DND-41 (cell line): ENCODE data around the gene FFAR4.

ENCODE experiments used
- ATAC-seq: fragments of 200-7000 bp; cut with Tn5 transposase; 3 replicates; pipeline ENCODE4 v1.9.1; 2021; ENCODE audit warnings: low read depth; ENCODE audit not compliant: insufficient read depth
- DNase-seq: peaks from one replicate; pipeline ENCODE4 v3.0.0-alpha.2; 2020
- H2AFZ ChIP-seq: 2 replicates; pipeline ENCODE4 v1.6.0; 2012; ENCODE audit warnings: low read depth, low read length
- H3K27ac ChIP-seq: 2 replicates; pipeline ENCODE4 v1.5.1; 2012; ENCODE audit warnings: low read length, inconsistent platforms
- H3K27me3 ChIP-seq: fragments of 200-600 bp; sonication (generic); 2 replicates; pipeline ENCODE4 v1.6.0; 2012; ENCODE audit warnings: low read length, mild to moderate bottlenecking, inconsistent platforms; ENCODE audit not compliant: insufficient read depth, poor library complexity
- H3K36me3 ChIP-seq: 2 replicates; pipeline ENCODE4 v1.5.1; 2012; ENCODE audit warnings: low read length, inconsistent platforms; ENCODE audit not compliant: insufficient read depth
- H3K4me1 ChIP-seq: 2 replicates; pipeline ENCODE4 v1.5.1; 2012; ENCODE audit warnings: mild to moderate bottlenecking, low read length; ENCODE audit not compliant: insufficient read depth
- H3K4me2 ChIP-seq: 2 replicates; pipeline ENCODE4 v1.6.0; 2012; ENCODE audit warnings: mild to moderate bottlenecking, moderate library complexity, low read length, inconsistent platforms; ENCODE audit not compliant: insufficient read depth
- H3K4me3 ChIP-seq, 2 experiments: fragments of 200-600 bp in 1 of 2; shearing (Covaris generic) in 1 of 2; 2 replicates each; pipeline ENCODE4 v1.5.1; 2012 to 2016; ENCODE audit warnings: inconsistent platforms in 2 of 2, low read length in 2 of 2, mild to moderate bottlenecking in 2 of 2, low read depth in 1 of 2, moderate library complexity in 1 of 2
- H3K79me2 ChIP-seq: 2 replicates; pipeline ENCODE4 v1.6.0; 2012; ENCODE audit warnings: low read length, inconsistent platforms; ENCODE audit not compliant: insufficient read depth
- H3K9ac ChIP-seq: 2 replicates; pipeline ENCODE4 v1.6.0; 2012; ENCODE audit warnings: low read depth, mild to moderate bottlenecking, inconsistent platforms, low read length, moderate library complexity
- H3K9me3 ChIP-seq: 2 replicates; pipeline ENCODE4 v1.5.1; 2012; ENCODE audit warnings: low read length, moderate library complexity, mild to moderate bottlenecking, inconsistent platforms; ENCODE audit not compliant: insufficient read depth, severe bottlenecking
- H4K20me1 ChIP-seq: 2 replicates; pipeline ENCODE4 v1.6.0; 2012; ENCODE audit warnings: low read length; ENCODE audit not compliant: insufficient read depth
- CTCF ChIP-seq: IDR thresholded peaks from 2 replicates; pipeline ENCODE4 v1.5.1; 2012; ENCODE audit warnings: borderline replicate concordance, low read length, moderate library complexity, mild to moderate bottlenecking; ENCODE audit not compliant: poor library complexity, severe bottlenecking; ENCODE audit errors: extremely low read depth
- EZH2 ChIP-seq: IDR thresholded peaks from 3 replicates; pipeline ENCODE4 v1.6.1; 2012; ENCODE audit warnings: borderline replicate concordance, low read depth, mild to moderate bottlenecking, moderate library complexity, low read length, inconsistent platforms; ENCODE audit not compliant: severe bottlenecking

FFAR4 gene

GRCh38 chr10:93553482-93554315 is 12.8 kb upstream of the FFAR4 start:
- H3K27me3 ChIP-seq, result no peaks in the 10 kb centered on the region
- ATAC-seq, result no peak
- TF ChIP-seq EZH2 (no peak), CTCF (no peak)
- H3K4me2 ChIP-seq, result no peak overlapping the region
- H3K79me2 ChIP-seq, result no peaks in the 10 kb centered on the region
- no peaks in the 10 kb centered on the region for H4K20me1 ChIP-seq
- no peaks in the 10 kb centered on the region for H3K9me3 ChIP-seq
- no peak overlapping the region for H3K9ac ChIP-seq
- H3K36me3 ChIP-seq, result no peaks in the 10 kb centered on the region
- H3K4me3 ChIP-seq, result no peak overlapping the region
- no peak for DNase-seq
- no peaks in the 10 kb centered on the region for H3K4me1 ChIP-seq
- H2AFZ ChIP-seq, result no peak overlapping the region
- H3K27ac ChIP-seq, result no peak overlapping the region

GRCh38 chr10:93554316-93554663 is 12.2 kb upstream of the FFAR4 start:
- Histone ChIP-seq H3K4me2 (no peak overlapping the region), H3K36me3 (no peaks in the 10 kb centered on the region), H3K9ac (no peak overlapping the region), H3K79me2 (no peaks in the 10 kb centered on the region), H3K27me3 (no peaks in the 10 kb centered on the region), H3K4me3 (no peak overlapping the region), H3K9me3 (no peaks in the 10 kb centered on the region), H2AFZ (no peak overlapping the region), H3K4me1 (no peaks in the 10 kb centered on the region), H4K20me1 (no peaks in the 10 kb centered on the region), H3K27ac (no peak overlapping the region)
- ATAC-seq (no peak), DNase-seq (no peak)
- TF ChIP-seq CTCF (no peak), EZH2 (no peak)

GRCh38 chr10:93554760-93555432 is 11.6 kb upstream of the FFAR4 start:
- ATAC-seq, result peak; percentile 62; the same call in 2 of the 3 replicates
- TF ChIP-seq EZH2, result no peak
- TF ChIP-seq CTCF, result peak; percentile 73

More at GRCh38 chr10:93554760-93555432, 11.6 kb upstream of the FFAR4 start:
- Histone ChIP-seq H3K9ac (no peak overlapping the region), H4K20me1 (no peaks in the 10 kb centered on the region), H2AFZ (no peak overlapping the region), H3K79me2 (no peaks in the 10 kb centered on the region), H3K27ac (no peak overlapping the region), H3K36me3 (no peaks in the 10 kb centered on the region), H3K27me3 (no peaks in the 10 kb centered on the region), H3K4me1 (no peaks in the 10 kb centered on the region), H3K4me2 (no peak overlapping the region), H3K4me3 (no peak overlapping the region), H3K9me3 (no peaks in the 10 kb centered on the region)
- peak; percentile 25 for DNase-seq
